Measurements from ENCODE around the gene KSR1. TPM values are rescaled to one million over a fixed set of nuclear protein-coding genes. Genes with fewer than 3 reads are reported as not detected.

The KSR1 gene
- total RNA-seq, 1 donor from 2014 or later: 25.6 TPM

- Histone ChIP-seq H3K4me3 (ENCODE audit: low read length in 3 of 3) (no peak overlapping the region), H3K4me1 (ENCODE audit: control insufficient read depth in 3 of 3, insufficient read depth in 3 of 3, low read length in 3 of 3) (peaks cover 5 to 10% (median 7%) of the 10 kb centered on the region in 3 donors)
Observed at GRCh38 chr17:27477971-27478684, 21.9 kb downstream of the KSR1 start.

GRCh38 chr17:27478901-27479538 lies 22.8 kb downstream of the KSR1 start:
- Histone ChIP-seq H3K9ac (ENCODE audit: low read depth in 1 of 3, low read length in 3 of 3) (no peak overlapping the region), H3K4me3 (ENCODE audit: low read length in 3 of 3) (no peak overlapping the region), H3K36me3 (ENCODE audit: control insufficient read depth in 3 of 3, insufficient read depth in 3 of 3, low read length in 3 of 3) (no peaks in the 10 kb centered on the region), H3K27ac (ENCODE audit: low read depth, low read length) (no peak overlapping the region), H3K27me3 (ENCODE audit: control insufficient read depth in 3 of 3, insufficient read depth in 3 of 3, low read length in 3 of 3) (no peaks in the 10 kb centered on the region), H3K4me1 (ENCODE audit: control insufficient read depth in 3 of 3, insufficient read depth in 3 of 3, low read length in 3 of 3) (peaks cover 0 to 3% (median 2%) of the 10 kb centered on the region in 3 donors), H3K9me3 (ENCODE audit: control insufficient read depth in 3 of 3, low read length in 3 of 3) (no peaks in the 10 kb centered on the region)

More at GRCh38 chr17:27477971-27478684, 21.9 kb downstream of the KSR1 start:
- H3K27ac ChIP-seq (ENCODE audit: low read depth, low read length): no peak overlapping the region
- no peak overlapping the region for H3K9ac ChIP-seq (ENCODE audit: low read depth in 1 of 3, low read length in 3 of 3)
- H3K27me3 ChIP-seq (ENCODE audit: control insufficient read depth in 3 of 3, insufficient read depth in 3 of 3, low read length in 3 of 3): no peaks in the 10 kb centered on the region
- no peaks in the 10 kb centered on the region for H3K9me3 ChIP-seq (ENCODE audit: control insufficient read depth in 3 of 3, low read length in 3 of 3)
- no peaks in the 10 kb centered on the region for H3K36me3 ChIP-seq (ENCODE audit: control insufficient read depth in 3 of 3, insufficient read depth in 3 of 3, low read length in 3 of 3)

- Histone ChIP-seq H3K9ac (ENCODE audit: low read depth in 1 of 3, low read length in 3 of 3) (no peak overlapping the region), H3K27ac (ENCODE audit: low read depth, low read length) (no peak overlapping the region), H3K27me3 (ENCODE audit: control insufficient read depth in 3 of 3, insufficient read depth in 3 of 3, low read length in 3 of 3) (no peaks in the 10 kb centered on the region), H3K36me3 (ENCODE audit: control insufficient read depth in 3 of 3, insufficient read depth in 3 of 3, low read length in 3 of 3) (no peaks in the 10 kb centered on the region), H3K4me1 (ENCODE audit: control insufficient read depth in 3 of 3, insufficient read depth in 3 of 3, low read length in 3 of 3) (peaks cover 0 to 2% (median 0%) of the 10 kb centered on the region in 3 donors), H3K4me3 (ENCODE audit: low read length in 3 of 3) (no peak overlapping the region), H3K9me3 (ENCODE audit: control insufficient read depth in 3 of 3, low read length in 3 of 3) (no peaks in the 10 kb centered on the region)
Observed at GRCh38 chr17:27479838-27480237, 23.6 kb downstream of the KSR1 start.

- Histone ChIP-seq H3K27ac (ENCODE audit: low read depth, low read length) (no peak overlapping the region), H3K36me3 (ENCODE audit: control insufficient read depth in 3 of 3, insufficient read depth in 3 of 3, low read length in 3 of 3) (no peaks in the 10 kb centered on the region), H3K9me3 (ENCODE audit: control insufficient read depth in 3 of 3, low read length in 3 of 3) (no peaks in the 10 kb centered on the region), H3K4me3 (ENCODE audit: low read length in 3 of 3) (no peak overlapping the region), H3K4me1 (ENCODE audit: control insufficient read depth in 3 of 3, insufficient read depth in 3 of 3, low read length in 3 of 3) (peaks cover 0 to 5% (median 3%) of the 10 kb centered on the region in 3 donors), H3K9ac (ENCODE audit: low read depth in 1 of 3, low read length in 3 of 3) (no peak overlapping the region), H3K27me3 (ENCODE audit: control insufficient read depth in 3 of 3, insufficient read depth in 3 of 3, low read length in 3 of 3) (no peaks in the 10 kb centered on the region)
Observed at GRCh38 chr17:27480699-27481098, 24.5 kb downstream of the KSR1 start.

- H3K4me1 ChIP-seq (ENCODE audit: control insufficient read depth in 3 of 3, insufficient read depth in 3 of 3, low read length in 3 of 3): peaks cover 0 to 5% (median 3%) of the 10 kb centered on the region in 3 donors
- H3K4me3 ChIP-seq (ENCODE audit: low read length in 3 of 3): no peak overlapping the region
- no peaks in the 10 kb centered on the region for H3K36me3 ChIP-seq (ENCODE audit: control insufficient read depth in 3 of 3, insufficient read depth in 3 of 3, low read length in 3 of 3)
- H3K9me3 ChIP-seq (ENCODE audit: control insufficient read depth in 3 of 3, low read length in 3 of 3): no peaks in the 10 kb centered on the region
- no peaks in the 10 kb centered on the region for H3K27me3 ChIP-seq (ENCODE audit: control insufficient read depth in 3 of 3, insufficient read depth in 3 of 3, low read length in 3 of 3)
- no peak overlapping the region for H3K27ac ChIP-seq (ENCODE audit: low read depth, low read length)
- no peak overlapping the region for H3K9ac ChIP-seq (ENCODE audit: low read depth in 1 of 3, low read length in 3 of 3)
Observed at GRCh38 chr17:27481327-27481726, 25.1 kb downstream of the KSR1 start.

GRCh38 chr17:27485125-27485524 lies 28.9 kb downstream of the KSR1 start:
- Histone ChIP-seq H3K4me3 (ENCODE audit: low read length in 3 of 3) (no peak overlapping the region), H3K27me3 (ENCODE audit: control insufficient read depth in 3 of 3, insufficient read depth in 3 of 3, low read length in 3 of 3) (no peaks in the 10 kb centered on the region), H3K36me3 (ENCODE audit: control insufficient read depth in 3 of 3, insufficient read depth in 3 of 3, low read length in 3 of 3) (no peaks in the 10 kb centered on the region), H3K4me1 (ENCODE audit: control insufficient read depth in 3 of 3, insufficient read depth in 3 of 3, low read length in 3 of 3) (peaks cover 8 to 14% (median 12%) of the 10 kb centered on the region in 3 donors), H3K9me3 (ENCODE audit: control insufficient read depth in 3 of 3, low read length in 3 of 3) (no peaks in the 10 kb centered on the region), H3K9ac (ENCODE audit: low read depth in 1 of 3, low read length in 3 of 3) (no peak overlapping the region), H3K27ac (ENCODE audit: low read depth, low read length) (no peak overlapping the region)

- no peaks in the 10 kb centered on the region for H3K9me3 ChIP-seq (ENCODE audit: control insufficient read depth in 3 of 3, low read length in 3 of 3)
- H3K36me3 ChIP-seq (ENCODE audit: control insufficient read depth in 3 of 3, insufficient read depth in 3 of 3, low read length in 3 of 3): no peaks in the 10 kb centered on the region
- peaks cover 8 to 14% (median 12%) of the 10 kb centered on the region in 3 donors for H3K4me1 ChIP-seq (ENCODE audit: control insufficient read depth in 3 of 3, insufficient read depth in 3 of 3, low read length in 3 of 3)
- H3K9ac ChIP-seq (ENCODE audit: low read depth in 1 of 3, low read length in 3 of 3): no peak overlapping the region
- no peaks in the 10 kb centered on the region for H3K27me3 ChIP-seq (ENCODE audit: control insufficient read depth in 3 of 3, insufficient read depth in 3 of 3, low read length in 3 of 3)
- H3K4me3 ChIP-seq (ENCODE audit: low read length in 3 of 3): no peak overlapping the region
- no peak overlapping the region for H3K27ac ChIP-seq (ENCODE audit: low read depth, low read length)
Observed at GRCh38 chr17:27485716-27486495, 29.7 kb downstream of the KSR1 start.

- Histone ChIP-seq H3K27me3 (ENCODE audit: control insufficient read depth in 3 of 3, insufficient read depth in 3 of 3, low read length in 3 of 3) (no peaks in the 10 kb centered on the region), H3K36me3 (ENCODE audit: control insufficient read depth in 3 of 3, insufficient read depth in 3 of 3, low read length in 3 of 3) (no peaks in the 10 kb centered on the region)
Observed at GRCh38 chr17:27486741-27487140, 30.5 kb downstream of the KSR1 start.

GRCh38 chr17:27488231-27488630 lies 32.0 kb downstream of the KSR1 start:
- no peak overlapping the region for H3K27ac ChIP-seq (ENCODE audit: low read depth, low read length)
- peaks cover 8 to 19% (median 12%) of the 10 kb centered on the region in 3 donors for H3K4me1 ChIP-seq (ENCODE audit: control insufficient read depth in 3 of 3, insufficient read depth in 3 of 3, low read length in 3 of 3)
- H3K9ac ChIP-seq (ENCODE audit: low read depth in 1 of 3, low read length in 3 of 3): no peak overlapping the region

More at GRCh38 chr17:27486741-27487140, 30.5 kb downstream of the KSR1 start:
- H3K9me3 ChIP-seq (ENCODE audit: control insufficient read depth in 3 of 3, low read length in 3 of 3): no peaks in the 10 kb centered on the region
- peaks cover 8 to 14% (median 12%) of the 10 kb centered on the region in 3 donors for H3K4me1 ChIP-seq (ENCODE audit: control insufficient read depth in 3 of 3, insufficient read depth in 3 of 3, low read length in 3 of 3)
- no peak overlapping the region for H3K9ac ChIP-seq (ENCODE audit: low read depth in 1 of 3, low read length in 3 of 3)
- H3K27ac ChIP-seq (ENCODE audit: low read depth, low read length): no peak overlapping the region
- H3K4me3 ChIP-seq (ENCODE audit: low read length in 3 of 3): no peak overlapping the region

More at GRCh38 chr17:27488231-27488630, 32.0 kb downstream of the KSR1 start:
- no peaks in the 10 kb centered on the region for H3K9me3 ChIP-seq (ENCODE audit: control insufficient read depth in 3 of 3, low read length in 3 of 3)
- H3K36me3 ChIP-seq (ENCODE audit: control insufficient read depth in 3 of 3, insufficient read depth in 3 of 3, low read length in 3 of 3): no peaks in the 10 kb centered on the region
- no peak overlapping the region for H3K4me3 ChIP-seq (ENCODE audit: low read length in 3 of 3)
- no peaks in the 10 kb centered on the region for H3K27me3 ChIP-seq (ENCODE audit: control insufficient read depth in 3 of 3, insufficient read depth in 3 of 3, low read length in 3 of 3)
